MCF 10A (cell line): Measurements from ENCODE around the gene PPP2R2C. TPM values are rescaled to one million over a fixed set of nuclear protein-coding genes. Genes with fewer than 3 reads are reported as not detected.

ENCODE experiments used
- BruUV-seq: library from RNA; stranded (reverse); fragments of 400-500 nt; replicated peaks from 2 replicates; lab custom pipeline; 2021; lab: Mats Ljungman, UMichigan
- CTCF ChIA-PET: fragments of 300-600 bp; sonication (Branson Sonifier 250); formaldehyde crosslinking; extraction: SDS; loops from one replicate; lab custom pipeline; 2021; ENCODE audit warnings: antibody characterized with exemption, inconsistent platforms; lab: Yijun Ruan, JAX
- POLR2A ChIA-PET: fragments of 300-600, 350-650 bp; sonication (Branson Sonifier 250); formaldehyde crosslinking; extraction: SDS; loops from one replicate; lab custom pipeline; 2020; ENCODE audit warnings: antibody characterized with exemption, inconsistent platforms; lab: Yijun Ruan, JAX
- DNase-seq: peaks from one replicate; pipeline ENCODE4 v3.0.0-alpha.2; 2018; ENCODE audit not compliant: unreplicated experiment
- H3K27ac Mint-ChIP-seq: one replicate; pipeline ENCODE4 v1.8.0; 2022; ENCODE audit warnings: mild to moderate bottlenecking, low read depth, mixed read lengths; ENCODE audit not compliant: unreplicated experiment
- H3K27me3 Mint-ChIP-seq: one replicate; pipeline ENCODE4 v1.8.0; 2022; ENCODE audit warnings: mixed read lengths; ENCODE audit not compliant: insufficient read depth, unreplicated experiment
- H3K36me3 Mint-ChIP-seq: one replicate; pipeline ENCODE4 v1.8.0; 2022; ENCODE audit warnings: mild to moderate bottlenecking, moderate library complexity, mixed read lengths; ENCODE audit not compliant: insufficient read depth, unreplicated experiment
- H3K4me1 Mint-ChIP-seq: one replicate; pipeline ENCODE4 v1.8.0; 2022; ENCODE audit warnings: mixed read lengths; ENCODE audit not compliant: insufficient read depth, unreplicated experiment
- H3K4me3 Mint-ChIP-seq: one replicate; pipeline ENCODE4 v1.8.0; 2022; ENCODE audit warnings: mild to moderate bottlenecking, moderate library complexity, mixed read lengths; ENCODE audit not compliant: unreplicated experiment
- H3K9me3 Mint-ChIP-seq: one replicate; pipeline ENCODE4 v1.8.0; 2022; ENCODE audit warnings: mixed read lengths; ENCODE audit not compliant: unreplicated experiment
- intact Hi-C: fragments of 100-400 bp; cut with micrococcal nuclease; formaldehyde crosslinking; loops from 2 replicates; pipeline ENCODE4 v1.14.1; 2022
- total RNA-seq: library from RNA; stranded (reverse); gene quantifications from 2 replicates; pipeline ENCODE4 v1.2.3, GENCODE V29; 2022
- TF ChIP-seq, protein P1 (sequence below): fragments of 200-600 bp; IDR thresholded peaks from one replicate; pipeline ENCODE4 v1.8.0; 2022; ENCODE audit warnings: antibody characterized with exemption, mild to moderate bottlenecking; ENCODE audit not compliant: unreplicated experiment

PPP2R2C gene
- total RNA-seq, 1 experiment from 2014 or later: 3.6 TPM

- ChIA-PET POLR2A (interaction anchor here (1.0 kb wide), 1 partner anchor 16 kb away, joined by 3 read pairs; no protein-coding TSS in a partner anchor), CTCF (interaction anchor here (1.2 kb wide), 1 partner anchor 11 kb away, joined by 3 read pairs; no protein-coding TSS in a partner anchor)
- Mint-ChIP-seq H3K4me3 (no peak overlapping the region), H3K27me3 (no peaks in the 10 kb centered on the region), H3K9me3 (no peaks in the 10 kb centered on the region), H3K27ac (no peak overlapping the region), H3K4me1 (no peaks in the 10 kb centered on the region), H3K36me3 (no peaks in the 10 kb centered on the region)
- TF ChIP-seq, protein P1, sequence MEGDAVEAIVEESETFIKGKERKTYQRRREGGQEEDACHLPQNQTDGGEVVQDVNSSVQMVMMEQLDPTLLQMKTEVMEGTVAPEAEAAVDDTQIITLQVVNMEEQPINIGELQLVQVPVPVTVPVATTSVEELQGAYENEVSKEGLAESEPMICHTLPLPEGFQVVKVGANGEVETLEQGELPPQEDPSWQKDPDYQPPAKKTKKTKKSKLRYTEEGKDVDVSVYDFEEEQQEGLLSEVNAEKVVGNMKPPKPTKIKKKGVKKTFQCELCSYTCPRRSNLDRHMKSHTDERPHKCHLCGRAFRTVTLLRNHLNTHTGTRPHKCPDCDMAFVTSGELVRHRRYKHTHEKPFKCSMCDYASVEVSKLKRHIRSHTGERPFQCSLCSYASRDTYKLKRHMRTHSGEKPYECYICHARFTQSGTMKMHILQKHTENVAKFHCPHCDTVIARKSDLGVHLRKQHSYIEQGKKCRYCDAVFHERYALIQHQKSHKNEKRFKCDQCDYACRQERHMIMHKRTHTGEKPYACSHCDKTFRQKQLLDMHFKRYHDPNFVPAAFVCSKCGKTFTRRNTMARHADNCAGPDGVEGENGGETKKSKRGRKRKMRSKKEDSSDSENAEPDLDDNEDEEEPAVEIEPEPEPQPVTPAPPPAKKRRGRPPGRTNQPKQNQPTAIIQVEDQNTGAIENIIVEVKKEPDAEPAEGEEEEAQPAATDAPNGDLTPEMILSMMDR: no peak
- intact Hi-C loops: no loop called here
- no TSS peak for BruUV-seq
- no peak for DNase-seq
These were observed 57.2 kb downstream of the PPP2R2C start for GRCh38 chr4:6415031-6415705.

DNA sequence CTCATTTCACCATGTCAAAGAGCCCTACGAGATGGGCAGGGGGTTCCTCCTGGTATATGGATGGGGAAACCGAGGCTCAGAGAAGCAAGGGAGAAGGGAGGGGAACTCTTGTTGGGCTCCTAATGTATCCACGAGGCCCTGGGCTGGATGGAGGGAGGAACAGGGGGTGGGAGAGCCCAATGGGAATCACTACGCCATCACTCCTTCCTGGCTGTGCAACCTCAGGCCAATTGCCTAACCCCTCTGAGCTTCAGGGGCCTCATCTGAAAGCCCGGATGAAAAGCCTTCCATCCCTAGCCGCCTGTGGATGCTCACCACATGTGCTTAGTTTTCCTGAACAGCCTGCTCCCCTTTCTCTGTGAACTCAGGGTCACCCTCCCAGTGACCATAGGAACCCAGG is 57.8 kb downstream of the PPP2R2C start:
- Mint-ChIP-seq H3K27ac (no peak overlapping the region), H3K4me3 (no peak overlapping the region), H3K4me1 (no peaks in the 10 kb centered on the region), H3K27me3 (no peaks in the 10 kb centered on the region), H3K36me3 (no peaks in the 10 kb centered on the region), H3K9me3 (no peaks in the 10 kb centered on the region)
- intact Hi-C loops: no loop called here
- ChIA-PET POLR2A (no interaction called here), CTCF (no interaction called here)
- TF ChIP-seq, protein P1: no peak
- DNase-seq: no peak
- no TSS peak for BruUV-seq

GRCh38 chr4:6410664-6411063 is 61.8 kb downstream of the PPP2R2C start:
- TF ChIP-seq, protein P1: no peak
- CTCF ChIA-PET: interaction anchor here (0.6 kb wide), 1 partner anchor 248 kb away, joined by 3 read pairs; no protein-coding TSS in a partner anchor
- no TSS peak for BruUV-seq

DNA sequence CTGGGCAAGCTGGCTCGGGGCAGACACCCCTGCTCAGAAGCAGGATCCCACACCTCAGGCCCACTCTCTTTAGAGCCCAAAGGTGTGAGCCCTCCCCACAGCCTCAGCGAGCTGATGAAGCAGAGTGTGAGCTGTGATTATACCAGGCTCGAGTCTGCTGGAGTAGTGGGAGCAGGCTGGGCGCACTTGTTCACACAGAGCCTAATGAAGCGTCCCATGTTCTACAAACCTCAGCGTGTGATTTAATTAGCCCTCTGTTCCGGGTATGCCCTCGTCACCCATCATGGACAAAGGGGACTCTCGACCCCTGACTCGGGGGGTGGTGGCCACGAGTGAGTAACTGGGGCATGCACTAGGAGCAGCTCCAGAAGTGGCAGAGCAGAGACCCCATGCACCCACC is 62.3 kb downstream of the PPP2R2C start:
- H3K36me3 Mint-ChIP-seq: peaks cover 6% of the 10 kb centered on the region
- intact Hi-C loops: no loop called here
- no peaks in the 10 kb centered on the region for H3K27me3 Mint-ChIP-seq
- DNase-seq: no peak
- CTCF ChIA-PET: interaction anchor here (0.6 kb wide), 2 partner anchors 16 to 248 kb away, joined by 3 read pairs; no protein-coding TSS in a partner anchor
- H3K27ac Mint-ChIP-seq: no peak overlapping the region
- TF ChIP-seq, protein P1: no peak
- no TSS peak for BruUV-seq
- POLR2A ChIA-PET: no interaction called here
- no peak overlapping the region for H3K4me3 Mint-ChIP-seq
- H3K4me1 Mint-ChIP-seq: no peaks in the 10 kb centered on the region
- no peaks in the 10 kb centered on the region for H3K9me3 Mint-ChIP-seq

More at GRCh38 chr4:6410664-6411063, 61.8 kb downstream of the PPP2R2C start:
- POLR2A ChIA-PET: no interaction called here
- Mint-ChIP-seq H3K4me3 (no peak overlapping the region), H3K36me3 (peaks cover 6% of the 10 kb centered on the region), H3K9me3 (no peaks in the 10 kb centered on the region), H3K27me3 (no peaks in the 10 kb centered on the region), H3K4me1 (no peaks in the 10 kb centered on the region), H3K27ac (no peak overlapping the region)
- intact Hi-C loops: no loop called here
- DNase-seq: no peak
